GM21381 (cell line): ENCODE data around the gene OGFR.

Experiments
- ATAC-seq: cut with Tn5 transposase; IDR thresholded peaks from one replicate; pipeline ENCODE4 v1.9.1; 2021; ENCODE audit warnings: mild to moderate bottlenecking, moderate library complexity; ENCODE audit not compliant: unreplicated experiment

OGFR gene

DNA sequence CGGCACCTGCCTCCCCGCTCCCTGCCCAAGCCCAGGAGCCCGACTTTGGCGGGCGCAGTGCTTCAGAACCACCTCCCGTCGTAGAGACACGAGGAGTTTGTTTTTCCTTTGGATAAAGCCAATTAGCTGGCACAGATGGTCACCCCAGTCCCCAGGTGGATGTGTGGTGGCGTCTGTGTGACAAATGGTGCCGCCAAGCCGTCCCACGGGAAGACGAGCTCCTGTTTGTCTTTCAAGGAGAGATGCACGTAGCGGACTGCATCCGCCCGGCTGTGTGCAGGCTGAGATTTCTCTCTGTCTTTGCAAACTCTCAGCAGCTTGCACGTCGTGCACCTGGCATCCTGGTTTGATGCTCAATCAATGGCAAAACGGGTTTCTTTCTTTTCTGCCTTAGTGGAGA lies 24.4 kb upstream of the OGFR start:
- no peak for ATAC-seq

DNA sequence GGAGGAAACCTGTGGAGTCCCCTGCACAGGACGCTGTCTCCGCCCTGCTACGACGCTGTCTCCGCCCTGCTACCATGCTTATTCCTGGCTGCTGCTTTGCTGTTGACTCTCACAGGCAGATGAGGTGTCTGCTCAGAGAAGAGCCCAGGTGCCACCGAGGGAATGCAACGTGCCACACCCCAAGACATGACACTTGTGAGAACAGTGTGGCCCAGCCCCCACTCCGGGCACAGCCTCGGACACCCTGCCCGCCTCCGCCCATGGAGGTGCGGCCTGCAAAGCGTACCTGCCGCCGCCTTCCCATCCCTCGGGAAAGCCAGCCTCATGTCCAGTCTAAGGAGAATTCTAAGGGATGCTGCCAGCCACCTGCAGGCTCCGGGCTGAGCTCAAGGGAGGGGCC lies 23.9 kb upstream of the OGFR start:
- no peak for ATAC-seq

DNA sequence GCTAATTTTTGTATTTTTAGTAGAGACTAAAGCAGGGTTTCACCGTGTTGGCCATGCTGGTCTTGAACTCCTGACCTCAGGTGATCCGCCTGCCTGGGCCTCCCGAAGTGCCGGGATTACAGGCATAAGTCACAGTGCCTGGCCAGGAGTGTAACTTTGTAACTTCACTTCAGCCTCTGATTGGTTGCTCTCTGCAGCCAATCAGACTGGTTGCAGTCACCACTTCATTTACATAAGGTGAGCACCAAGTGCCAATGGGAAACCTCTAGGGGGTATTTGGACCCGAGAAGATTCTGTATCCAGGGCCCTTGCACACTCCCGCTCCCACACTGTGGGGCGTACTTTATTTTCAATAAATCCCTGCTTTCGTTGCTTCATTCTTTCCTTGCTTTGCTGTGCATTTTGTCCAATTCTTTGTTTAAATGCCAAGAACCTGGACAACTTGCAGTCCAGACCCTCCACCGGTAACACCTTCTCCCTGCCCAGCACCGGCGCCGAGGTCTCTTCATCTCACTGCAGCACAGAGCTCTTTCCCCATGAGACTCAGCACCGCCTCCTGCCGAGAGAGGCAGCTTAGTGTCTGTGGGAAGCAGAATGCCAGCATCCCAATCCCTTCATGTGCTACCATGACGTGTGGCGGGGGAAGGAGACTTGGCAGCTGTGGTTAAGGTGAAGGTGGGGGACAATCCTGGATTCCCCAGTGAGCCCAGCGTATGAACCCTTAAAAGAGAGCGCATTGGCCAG lies 22.3 kb upstream of the OGFR start:
- no peak for ATAC-seq

DNA sequence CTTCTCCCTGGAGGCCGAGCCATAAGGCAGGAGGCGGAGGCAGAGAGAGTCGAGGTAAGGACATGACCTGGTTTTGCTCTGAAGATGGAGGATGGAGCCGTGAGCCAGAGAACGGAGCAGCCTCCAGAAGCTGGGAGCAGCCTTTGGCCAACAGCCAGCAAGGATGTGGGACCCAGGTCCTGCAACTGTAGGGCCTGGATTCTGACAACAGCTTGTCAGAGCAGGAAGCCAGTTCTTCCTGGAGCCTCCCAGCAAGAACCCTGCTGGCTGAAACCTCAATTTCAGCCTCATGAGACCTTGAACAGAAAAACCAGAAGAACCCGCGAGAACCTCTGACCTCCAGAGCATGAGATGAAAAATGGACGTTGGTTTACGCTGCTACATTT lies 21.7 kb upstream of the OGFR start:
- no peak for ATAC-seq

DNA sequence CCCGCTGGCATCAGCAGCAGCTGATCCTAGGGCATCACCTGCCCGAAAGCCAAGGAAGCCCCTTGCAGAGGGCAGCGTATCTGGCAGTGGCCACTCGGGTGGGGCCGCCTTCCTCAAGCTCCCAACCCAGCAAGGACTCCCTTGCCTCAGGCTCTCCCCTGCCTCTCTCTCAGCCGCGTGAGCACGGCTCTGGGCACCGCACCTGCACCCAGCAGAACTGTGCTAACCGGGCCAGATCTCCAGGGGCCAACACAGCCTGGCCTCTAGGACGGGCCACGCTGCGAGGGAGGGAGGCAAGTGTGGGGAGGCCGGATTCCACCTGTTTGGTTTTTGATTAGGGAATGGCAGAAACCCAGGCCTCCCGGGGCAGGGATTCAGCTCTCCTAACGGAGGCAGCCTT lies 20.1 kb upstream of the OGFR start:
- ATAC-seq = no peak

DNA sequence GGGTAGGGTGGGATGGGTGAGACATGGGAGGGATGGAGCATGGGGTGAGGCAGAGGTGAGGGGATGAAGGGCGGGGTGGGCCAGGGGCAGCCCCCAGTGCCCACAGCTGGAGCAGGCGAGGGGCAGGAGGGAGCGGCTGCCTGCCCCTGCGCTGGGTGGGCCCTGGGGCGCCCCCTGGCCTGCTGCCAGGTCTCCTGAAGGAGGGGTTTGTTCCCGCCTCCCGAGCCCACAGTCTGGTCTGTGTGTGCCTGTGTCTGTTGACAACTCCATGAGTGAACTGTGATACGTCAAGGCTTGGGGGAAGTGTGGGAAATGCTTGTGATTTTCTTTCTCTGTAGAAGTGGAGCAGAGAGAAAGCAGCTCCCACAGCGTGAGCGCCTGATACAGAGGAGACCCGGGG lies 19.2 kb upstream of the OGFR start:
- ATAC-seq = no peak

DNA sequence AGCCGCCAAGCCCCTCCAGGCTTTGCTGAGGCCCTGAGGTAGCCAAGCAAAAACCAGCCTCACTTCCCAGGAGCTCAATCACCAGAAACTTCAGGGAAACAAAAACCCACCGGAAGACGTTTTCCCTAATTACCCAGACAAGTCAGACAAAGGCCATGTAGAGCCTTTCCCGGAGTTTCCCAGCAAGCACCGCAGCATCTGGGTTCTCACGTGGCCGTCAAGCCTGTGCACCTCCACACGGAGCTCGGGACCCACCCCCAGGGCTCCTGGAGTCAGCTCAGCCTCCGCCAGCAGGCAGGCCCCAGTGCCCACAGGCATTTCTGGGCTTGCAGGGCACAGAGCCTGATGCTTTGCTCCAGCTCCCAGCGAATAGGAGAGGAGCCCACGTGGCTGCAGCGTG lies 18.5 kb upstream of the OGFR start:
- ATAC-seq = no peak

DNA sequence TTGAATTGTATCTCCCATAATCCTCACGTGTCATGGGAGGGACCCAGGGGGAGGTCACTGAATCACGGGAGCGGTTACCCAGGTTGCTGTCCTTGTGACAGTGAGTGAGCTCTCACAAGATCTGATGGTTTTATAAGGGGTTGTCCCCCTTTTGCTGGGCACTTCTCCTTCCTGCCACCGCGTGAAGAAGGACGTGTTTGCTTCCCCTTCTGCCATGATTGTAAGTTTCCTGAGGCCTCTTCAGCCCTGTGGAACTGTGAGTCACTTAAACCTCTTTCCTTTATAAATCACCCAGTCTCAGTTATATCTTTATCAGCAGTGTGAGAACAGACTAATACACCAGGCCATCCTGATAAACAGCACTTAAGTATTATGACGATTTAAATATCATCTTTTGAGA lies 17.3 kb upstream of the OGFR start:
- no peak for ATAC-seq

DNA sequence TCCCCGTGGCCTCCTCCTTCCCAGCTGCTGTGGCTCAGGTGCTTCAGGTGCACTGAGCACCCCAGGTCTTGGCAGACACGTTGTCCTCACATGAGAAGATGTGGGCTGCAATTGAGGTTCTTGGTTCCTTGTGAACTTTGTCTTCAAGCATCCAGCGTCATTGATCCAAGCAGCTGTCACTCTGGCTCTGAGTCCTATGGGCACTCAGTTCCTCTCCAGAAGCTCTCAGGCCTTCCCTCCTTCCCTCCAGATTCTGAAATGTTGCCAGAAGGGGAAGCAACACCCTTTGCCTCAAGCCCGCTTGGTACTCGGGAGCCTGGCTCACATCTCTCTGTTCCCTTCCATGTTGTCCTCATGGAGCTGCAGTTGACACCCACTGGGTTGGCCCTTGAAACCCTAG lies 16.8 kb upstream of the OGFR start:
- ATAC-seq = no peak

DNA sequence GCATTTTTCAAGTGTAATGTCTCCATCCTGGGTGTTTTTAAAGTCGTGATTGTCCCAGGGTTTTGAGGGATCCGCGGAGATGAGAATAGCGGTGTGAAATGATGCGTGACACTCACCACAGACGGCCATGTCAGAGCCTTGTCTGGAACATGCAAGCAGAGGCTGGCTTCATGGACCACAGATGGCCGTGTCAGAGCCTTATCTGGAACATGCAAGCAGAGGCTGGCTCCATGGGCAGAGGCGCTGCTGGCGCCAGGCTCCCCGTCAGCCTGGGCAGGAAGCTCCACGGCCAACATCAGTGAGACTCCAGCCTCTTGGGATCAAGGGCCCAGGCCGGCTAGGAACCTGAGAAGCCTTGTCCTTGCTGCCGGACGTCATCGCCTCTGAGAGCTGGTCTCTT lies 16.0 kb upstream of the OGFR start:
- ATAC-seq = no peak

DNA sequence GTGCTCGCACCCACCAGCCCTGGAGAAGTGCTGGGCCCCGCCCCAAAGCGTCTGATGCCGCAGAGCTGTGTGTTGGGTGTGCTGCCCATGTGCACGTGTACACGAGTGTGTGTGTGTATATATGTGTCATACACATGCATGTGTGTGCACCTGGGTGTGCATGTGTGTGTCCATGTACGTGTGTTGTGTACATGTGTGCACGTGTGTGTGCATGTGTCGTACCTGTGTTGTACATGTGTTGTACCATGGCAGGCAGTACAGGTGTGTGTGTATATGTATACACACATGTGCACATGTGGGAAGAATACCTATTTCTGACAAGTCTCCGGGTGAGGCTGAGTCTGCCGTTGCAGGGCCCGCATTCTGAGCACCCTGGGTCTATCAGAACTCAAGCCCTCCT lies 14.6 kb upstream of the OGFR start:
- no peak for ATAC-seq

DNA sequence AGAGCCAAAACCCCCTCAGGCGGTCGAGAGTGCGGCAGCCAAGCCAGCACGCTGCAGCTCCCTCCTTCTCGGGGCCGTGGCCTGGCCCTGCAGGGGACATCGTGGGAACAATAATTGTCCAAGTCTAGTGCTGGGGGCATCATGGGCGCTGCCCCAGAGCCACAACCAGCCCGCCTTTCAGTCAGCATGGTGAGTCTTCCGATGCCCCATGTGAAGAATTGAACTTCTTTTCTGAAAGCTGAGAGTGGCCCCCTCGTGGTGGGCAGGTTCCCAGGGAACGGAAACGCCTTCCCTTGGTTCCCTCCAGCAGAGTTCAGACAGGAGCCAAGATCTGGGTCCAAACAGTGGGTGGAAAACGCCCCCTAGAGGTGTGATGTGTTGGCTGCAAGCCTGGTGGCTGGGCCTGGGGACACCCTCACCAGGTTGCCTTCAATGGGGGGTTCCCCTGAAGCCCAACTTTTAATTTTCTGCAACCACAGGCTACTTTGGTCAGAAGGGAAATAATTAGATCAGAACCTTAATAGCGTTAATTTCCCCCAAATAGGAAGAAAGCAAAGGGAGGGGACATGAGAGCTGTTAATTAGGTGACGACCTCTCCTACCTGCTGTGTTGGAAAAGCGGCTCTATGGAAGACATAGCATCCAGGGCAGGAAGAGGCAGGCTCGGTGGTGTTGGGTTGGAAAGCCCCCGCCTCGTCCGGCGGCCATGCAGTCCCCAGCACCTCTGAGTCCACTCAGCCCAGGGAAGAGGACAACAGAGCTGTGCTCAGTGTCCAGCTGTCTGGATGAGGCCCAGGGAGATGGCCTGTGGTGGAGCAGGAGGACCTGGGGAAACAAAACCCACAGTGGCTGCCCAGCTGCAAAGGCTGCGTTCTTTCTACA lies 13.1 kb upstream of the OGFR start:
- ATAC-seq = no peak

DNA sequence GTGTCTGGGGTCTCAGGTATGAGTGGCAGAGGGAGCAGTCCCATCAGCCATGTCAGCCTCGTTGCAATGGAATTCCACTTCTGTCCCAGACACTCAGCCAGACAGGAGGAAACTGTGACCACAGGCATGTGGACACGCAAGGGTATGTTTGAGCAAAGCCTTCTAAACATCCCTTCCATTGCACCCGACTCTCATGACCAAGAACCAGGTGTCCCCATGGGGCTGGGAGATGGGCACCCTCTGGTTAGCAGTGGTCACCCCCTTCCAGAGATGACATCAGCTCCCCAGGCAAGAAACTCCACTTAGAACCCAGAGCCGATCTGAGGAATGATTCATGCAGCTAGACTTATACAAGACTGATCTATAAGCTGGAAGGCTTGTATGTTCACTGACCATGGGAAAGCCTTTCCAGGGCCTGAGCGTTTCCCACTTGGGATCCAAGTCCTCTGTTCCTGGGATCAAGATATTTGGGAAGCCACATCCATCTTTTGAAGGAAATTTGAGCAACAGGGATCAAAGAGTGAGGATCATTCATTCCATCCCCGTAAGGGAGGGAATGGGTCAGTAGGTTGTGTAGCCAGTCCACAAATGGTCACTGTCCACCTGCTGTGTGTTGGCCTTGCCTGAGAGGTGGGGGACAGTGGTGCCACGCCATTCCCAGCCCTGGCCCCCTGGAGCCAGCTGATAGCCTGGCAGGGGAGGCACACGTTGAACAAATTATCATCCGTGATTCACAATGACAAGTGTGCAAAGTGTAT lies 12.3 kb upstream of the OGFR start:
- no peak for ATAC-seq

DNA sequence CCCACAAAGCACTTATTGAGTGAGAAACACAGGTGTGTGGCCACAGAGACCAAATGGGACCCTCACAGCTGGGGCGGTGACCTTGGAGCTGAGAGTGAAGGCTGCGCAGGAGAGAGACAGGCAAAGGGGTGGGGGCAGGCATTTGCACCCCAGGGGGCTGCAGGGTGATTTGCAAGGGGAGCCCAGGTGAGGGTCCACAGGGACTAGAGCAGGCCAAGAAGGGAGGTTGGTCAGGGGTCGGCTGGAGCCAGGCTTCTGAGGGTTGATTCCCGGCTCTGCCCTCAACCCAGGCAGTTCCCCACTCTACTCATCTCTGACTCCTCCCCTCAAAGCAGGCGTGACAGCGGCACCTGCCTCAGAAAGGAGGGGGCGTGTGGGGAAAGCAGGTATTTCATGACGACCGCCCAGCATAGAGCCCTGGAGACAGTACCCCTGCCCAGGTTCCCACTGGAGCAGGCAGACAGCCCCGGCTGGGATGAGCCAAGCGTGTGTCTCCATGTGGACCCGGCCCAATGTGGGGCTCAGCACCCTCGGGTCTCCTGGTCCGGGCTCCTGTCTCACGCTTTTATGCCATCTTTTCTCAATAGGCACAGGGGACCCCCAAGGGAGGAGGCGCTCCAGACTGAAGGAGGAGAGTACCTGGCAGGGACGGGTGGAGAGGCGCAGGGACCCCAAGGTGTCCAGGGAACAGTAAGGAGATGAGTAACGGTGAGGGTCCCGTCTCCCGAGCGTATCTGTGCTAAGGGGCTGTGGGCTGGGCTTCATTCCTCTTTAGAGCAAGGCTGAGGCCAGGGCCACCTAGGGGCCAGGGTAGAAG lies 11.5 kb upstream of the OGFR start:
- ATAC-seq = no peak

DNA sequence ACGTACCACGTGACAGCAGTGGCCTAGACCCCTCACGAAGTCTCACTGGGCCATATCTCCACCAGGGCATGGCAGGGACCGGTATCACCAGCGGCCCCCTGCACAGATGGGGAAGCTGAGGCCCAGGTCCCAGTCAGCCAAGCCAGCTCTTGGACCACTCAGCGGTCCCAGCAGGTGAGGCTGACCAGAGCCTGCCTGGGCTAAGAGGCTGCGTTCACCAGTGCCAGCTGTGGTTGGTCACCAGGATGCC lies 11.0 kb upstream of the OGFR start:
- no peak for ATAC-seq

DNA sequence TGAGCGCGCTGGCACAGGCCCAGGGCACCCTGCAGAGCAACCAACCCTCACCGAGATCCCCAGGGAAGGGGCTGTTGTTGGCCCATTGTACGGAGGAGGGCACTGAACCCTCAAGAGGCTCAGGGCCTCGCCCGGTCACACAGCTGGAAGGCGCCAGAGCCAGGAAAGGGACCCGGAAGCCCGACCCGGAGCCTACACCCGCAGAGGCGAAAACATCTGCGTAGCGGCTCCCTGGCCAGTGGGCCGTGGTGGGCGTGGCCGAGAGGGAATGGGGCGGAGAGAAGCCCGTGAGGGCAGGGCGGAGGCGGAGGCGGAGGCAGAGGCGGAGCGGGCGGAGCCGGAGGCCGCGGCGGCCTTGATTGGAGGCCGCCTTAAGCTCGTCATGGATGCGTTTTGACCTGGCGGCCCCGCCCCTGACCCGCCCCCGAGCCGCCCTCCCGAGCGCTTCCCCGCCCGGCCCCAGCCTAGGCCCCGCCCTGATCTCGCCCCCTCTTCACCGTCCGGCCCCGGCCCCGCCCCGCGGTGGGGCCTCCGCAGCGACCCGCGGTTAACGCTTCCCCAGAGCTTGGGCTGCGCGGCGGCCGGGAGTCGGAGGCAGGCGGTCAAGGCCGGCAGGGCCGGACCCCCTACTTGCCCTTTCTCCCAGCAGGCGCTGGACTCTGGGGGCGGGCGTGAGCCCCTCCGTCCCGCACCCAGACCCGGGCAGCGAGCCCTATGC lies 10.5 kb upstream of the OGFR start:
- ATAC-seq = peak; percentile 69

DNA sequence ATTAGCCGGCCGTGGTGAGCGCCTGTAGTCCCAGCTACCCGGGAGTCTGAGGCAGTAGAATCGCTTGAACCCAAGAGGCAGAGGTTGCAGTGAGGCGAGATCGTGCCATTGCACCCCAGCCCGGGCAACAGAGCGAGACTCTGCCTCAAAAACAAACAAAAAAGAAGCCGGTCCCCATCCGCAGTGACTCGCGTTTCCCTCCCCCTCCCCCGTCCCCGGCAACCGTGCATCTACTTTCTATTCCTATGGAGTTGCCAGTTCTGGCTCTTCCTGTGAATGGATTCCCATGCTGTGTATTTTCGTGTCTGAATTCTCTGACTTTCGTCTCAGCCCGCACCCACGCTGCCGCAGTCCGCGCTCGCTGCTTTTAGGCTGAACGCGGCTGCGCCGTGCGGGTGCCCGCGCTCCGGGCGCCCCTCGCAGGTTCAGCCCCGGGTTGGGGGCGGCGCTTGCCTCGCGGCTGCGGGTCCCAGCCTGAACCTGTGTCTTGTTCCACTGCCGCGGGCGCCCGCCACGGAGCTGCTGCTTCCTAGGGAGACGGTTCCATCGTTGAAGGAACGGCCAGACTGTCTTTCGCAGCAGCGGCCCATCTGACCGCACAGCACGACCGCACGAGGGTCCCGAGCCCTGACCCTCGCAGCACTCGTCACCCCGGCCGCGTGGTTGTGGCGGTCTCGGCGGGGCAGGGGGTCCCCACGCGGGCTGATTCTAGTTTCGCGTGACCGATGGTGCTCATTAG lies 9.4 kb upstream of the OGFR start:
- no peak for ATAC-seq

DNA sequence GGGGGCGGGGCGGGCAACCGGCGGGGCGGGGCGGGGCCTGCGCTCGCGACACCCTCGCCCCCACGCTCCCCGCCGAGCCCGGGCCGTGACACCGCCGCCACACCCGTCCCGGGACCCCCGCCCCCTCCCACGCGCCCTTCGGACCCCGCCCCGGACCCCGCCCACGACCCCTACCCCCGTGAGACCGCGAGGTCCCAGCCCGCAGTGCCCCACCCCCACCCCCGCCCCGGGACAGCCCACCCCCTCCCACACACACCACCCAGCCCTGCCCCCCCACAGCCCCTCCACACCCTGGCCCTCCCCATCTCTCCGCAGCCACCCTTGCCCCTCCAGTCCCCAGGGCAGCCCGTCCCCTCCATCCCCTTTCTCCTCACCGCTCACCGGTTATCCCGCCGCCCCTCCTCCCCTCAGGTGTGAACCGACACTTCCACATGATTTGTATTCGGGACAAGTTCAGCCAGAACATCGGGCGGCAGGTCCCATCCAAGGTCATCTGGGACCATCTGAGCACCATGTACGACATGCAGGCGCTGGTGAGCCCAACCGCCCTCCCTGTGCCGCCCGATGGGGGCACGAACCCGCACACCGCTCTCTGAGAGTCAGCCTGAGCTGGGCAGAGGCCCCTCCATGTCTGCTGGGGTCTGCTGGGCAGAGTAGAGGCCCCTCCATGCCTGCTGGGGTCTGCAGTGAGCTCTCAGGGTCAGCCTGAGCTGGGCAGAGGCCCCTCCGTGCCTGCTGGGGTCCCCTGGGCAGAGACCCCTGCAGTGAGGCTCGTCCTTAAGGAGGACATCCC lies 7.7 kb upstream of the OGFR start:
- ATAC-seq = no peak
